Measurements from ENCODE around the gene SAMD14.

- TF ChIP-seq CTCF (IDR thresholded peaks at IDR 0.05) (no peak), POLR2A (IDR thresholded peaks at IDR 0.05) (no peak)
Measured at GRCh38 chr17:50106393-50107131, 23.4 kb downstream of the SAMD14 start.
